ENCODE measurements around the gene ELMO1. TPM values are rescaled to one million over a fixed set of nuclear protein-coding genes. Genes with fewer than 3 reads are reported as not detected.

The ELMO1 gene
- total and polyA plus RNA-seq, 11 donors: 6.9 to 38.6 (median 14.7) TPM

- H3K27ac ChIP-seq: no peak overlapping the region
- no peaks in the 10 kb centered on the region for H3K27me3 ChIP-seq
- H3K36me3 ChIP-seq: no peaks in the 10 kb centered on the region
- ATAC-seq: no peak
- intact Hi-C loops (cut with DNase I): loop anchor here in 7 of 10 donors (5.0 to 10.0 kb wide), 4 partner anchors 32 to 255 kb away; no protein-coding TSS in a partner anchor
- no peak overlapping the region for H3K4me3 ChIP-seq
- H3K9me3 ChIP-seq: peaks cover 0 to 11% (median 4%) of the 10 kb centered on the region in 12 donors
- no peak for TF ChIP-seq POLR2A (IDR thresholded peaks at IDR 0.05)
- TF ChIP-seq CTCF (IDR thresholded peaks at IDR 0.05): no peak
- 84 to 88% (median 87%) methylated on average over 1 of the region's 1 CpG for WGBS, 4 donors
- no peak for DNase-seq
- no peaks in the 10 kb centered on the region for H3K4me1 ChIP-seq
Measured at GRCh38 chr7:37489703-37490102, 41.0 kb upstream of the ELMO1 start.

GRCh38 chr7:37488163-37488764, 39.6 kb upstream of the ELMO1 start:
- ATAC-seq (no peak), DNase-seq (no peak)
- no peaks in the 10 kb centered on the region for H3K27me3 ChIP-seq
- intact Hi-C loops (cut with DNase I): no loop called here
- no peak overlapping the region for H3K4me3 ChIP-seq
- no peak overlapping the region for H3K27ac ChIP-seq
- H3K9me3 ChIP-seq: peaks cover 0 to 11% (median 4%) of the 10 kb centered on the region in 12 donors
- no peaks in the 10 kb centered on the region for H3K36me3 ChIP-seq
- 96 to 99% (median 96%) methylated on average over 3 of the region's 3 CpGs for WGBS, 4 donors
- TF ChIP-seq CTCF (IDR thresholded peaks at IDR 0.05) (no peak), POLR2A (IDR thresholded peaks at IDR 0.05) (no peak)
- no peaks in the 10 kb centered on the region for H3K4me1 ChIP-seq

GRCh38 chr7:37484426-37485073, 35.9 kb upstream of the ELMO1 start:
- 79 to 88% (median 81%) methylated on average over 6 of the region's 6 CpGs for WGBS, 4 donors
- peaks cover 0 to 11% (median 4%) of the 10 kb centered on the region in 12 donors for H3K9me3 ChIP-seq
- TF ChIP-seq CTCF (IDR thresholded peaks at IDR 0.05) (no peak), POLR2A (IDR thresholded peaks at IDR 0.05) (no peak)
- no peaks in the 10 kb centered on the region for H3K27me3 ChIP-seq
- intact Hi-C loops (cut with DNase I): no loop called here
- ATAC-seq (no peak), DNase-seq (no peak)
- H3K36me3 ChIP-seq: no peaks in the 10 kb centered on the region
- no peak overlapping the region for H3K4me3 ChIP-seq
- H3K4me1 ChIP-seq: peaks cover 0 to 13% (median 0%) of the 10 kb centered on the region in 12 donors
- no peak overlapping the region for H3K27ac ChIP-seq

GRCh38 chr7:37483627-37484026, 35.0 kb upstream of the ELMO1 start:
- no peak for ATAC-seq
- intact Hi-C loops (cut with DNase I): no loop called here
- WGBS, 4 donors: 95 to 99% (median 98%) methylated on average over 3 of the region's 3 CpGs

More at GRCh38 chr7:37483627-37484026, 35.0 kb upstream of the ELMO1 start:
- no peaks in the 10 kb centered on the region for H3K27me3 ChIP-seq
- peaks cover 0 to 13% (median 0%) of the 10 kb centered on the region in 12 donors for H3K4me1 ChIP-seq
- H3K9me3 ChIP-seq: peaks cover 0 to 10% (median 4%) of the 10 kb centered on the region in 12 donors
- DNase-seq: no peak
- H3K36me3 ChIP-seq: no peaks in the 10 kb centered on the region
- no peak for TF ChIP-seq POLR2A (IDR thresholded peaks at IDR 0.05)
- TF ChIP-seq CTCF (IDR thresholded peaks at IDR 0.05): no peak
- no peak overlapping the region for H3K4me3 ChIP-seq
- no peak overlapping the region for H3K27ac ChIP-seq

Data from heart left ventricle (tissue), 16 donors.